ENCODE data around the gene CHI3L1. TPM values are rescaled to one million over a fixed set of nuclear protein-coding genes. Genes with fewer than 3 reads are reported as not detected.

Gene CHI3L1
- total RNA-seq, 1 donor from 2014 or later = 0.20 TPM

DNA sequence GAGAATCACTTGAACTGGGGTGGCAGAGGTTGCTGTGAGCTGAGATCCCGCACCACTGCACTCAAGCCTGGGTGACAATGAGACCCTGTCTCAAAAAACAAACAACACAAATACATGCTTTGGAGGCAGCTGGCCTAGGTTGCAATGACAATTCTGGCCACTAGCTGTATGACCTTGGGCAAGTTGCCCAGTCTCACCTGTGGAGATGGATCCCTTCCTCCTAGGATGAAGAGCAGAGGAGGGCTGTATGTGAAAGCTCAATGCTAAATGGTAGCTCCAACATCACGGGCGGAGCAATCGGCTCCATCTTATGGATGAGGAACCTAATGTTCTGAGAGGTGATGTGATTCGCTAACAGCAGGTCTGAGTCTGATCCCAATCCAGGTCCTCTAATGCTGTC lies 38.4 kb downstream of the CHI3L1 start:
- Histone ChIP-seq H3K4me1 (ENCODE audit: insufficient read depth, low read length) (peaks cover 28% of the 10 kb centered on the region), H3K4me3 (ENCODE audit: insufficient read depth, low read depth, low read length) (no peak overlapping the region), H3K27me3 (ENCODE audit: insufficient read depth, low read length) (no peaks in the 10 kb centered on the region), H3K9ac (ENCODE audit: low read length) (no peak overlapping the region), H3K27ac (ENCODE audit: low read depth, low read length) (no peak overlapping the region), H3K36me3 (ENCODE audit: insufficient read depth, low read length) (no peaks in the 10 kb centered on the region), H4K20me1 (ENCODE audit: insufficient read depth, low read length) (no peaks in the 10 kb centered on the region), H3K4me2 (ENCODE audit: low read length) (no peak overlapping the region), H3K9me3 (ENCODE audit: insufficient read depth, low read depth, low read length) (no peaks in the 10 kb centered on the region), H2AFZ (ENCODE audit: low read depth, low read length) (no peak overlapping the region), H3K79me2 (ENCODE audit: insufficient read depth, low read length) (no peaks in the 10 kb centered on the region)
- no peak overlapping the region for H3K27ac Mint-ChIP-seq (ENCODE audit: unreplicated experiment)
- FAIRE-seq (no peak), DNase-seq (ENCODE audit: low read depth) (no peak)
- H3K9me3 Mint-ChIP-seq (ENCODE audit: unreplicated experiment) = no peaks in the 10 kb centered on the region
- no peak overlapping the region for H3K4me3 Mint-ChIP-seq (ENCODE audit: unreplicated experiment)
- H3K36me3 Mint-ChIP-seq (ENCODE audit: low read depth, unreplicated experiment) = peaks cover 5% of the 10 kb centered on the region
- peaks cover 37% of the 10 kb centered on the region for H3K4me1 Mint-ChIP-seq (ENCODE audit: low read depth, unreplicated experiment)
- peaks cover 9% of the 10 kb centered on the region for H3K27me3 Mint-ChIP-seq (ENCODE audit: low read depth, unreplicated experiment)
- TF ChIP-seq EZH2 (IDR thresholded peaks at IDR 0.05; ENCODE audit: insufficient read depth, low read length) (no peak), CTCF (IDR thresholded peaks at IDR 0.05; ENCODE audit: insufficient read depth, low read depth, low read length) (peak; percentile 29)

DNA sequence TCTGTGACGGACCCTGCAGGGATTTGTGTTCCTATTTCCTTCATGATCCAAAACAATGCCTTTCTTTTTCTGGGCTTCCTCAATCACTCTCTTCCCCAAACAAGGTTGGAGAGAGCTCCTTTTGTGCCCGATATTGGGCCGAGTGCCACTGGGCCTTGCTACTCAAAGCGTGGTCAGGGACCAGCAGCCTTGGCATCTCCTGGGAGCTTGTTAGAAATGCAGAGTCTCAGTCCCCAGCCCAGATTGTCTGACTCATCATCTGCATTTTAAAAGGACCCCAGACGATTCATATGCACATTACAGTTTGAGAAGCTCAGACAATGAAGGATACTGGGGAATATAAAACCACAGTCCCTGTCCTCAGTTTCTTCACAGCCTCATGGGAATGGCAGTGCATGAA lies 39.1 kb downstream of the CHI3L1 start:
- FAIRE-seq (no peak), DNase-seq (ENCODE audit: low read depth) (no peak)
- no peaks in the 10 kb centered on the region for H3K36me3 ChIP-seq (ENCODE audit: insufficient read depth, low read length)
- peaks cover 30% of the 10 kb centered on the region for H3K4me1 Mint-ChIP-seq (ENCODE audit: low read depth, unreplicated experiment)
- H3K27ac ChIP-seq (ENCODE audit: low read depth, low read length) = no peak overlapping the region
- TF ChIP-seq EZH2 (IDR thresholded peaks at IDR 0.05; ENCODE audit: insufficient read depth, low read length) = no peak
- no peak for TF ChIP-seq CTCF (IDR thresholded peaks at IDR 0.05; ENCODE audit: insufficient read depth, low read depth, low read length)
- H3K9me3 ChIP-seq (ENCODE audit: insufficient read depth, low read depth, low read length) = no peaks in the 10 kb centered on the region
- H3K27ac Mint-ChIP-seq (ENCODE audit: unreplicated experiment) = no peak overlapping the region
- no peak overlapping the region for H3K4me3 ChIP-seq (ENCODE audit: insufficient read depth, low read depth, low read length)
- no peak overlapping the region for H2AFZ ChIP-seq (ENCODE audit: low read depth, low read length)
- no peaks in the 10 kb centered on the region for H4K20me1 ChIP-seq (ENCODE audit: insufficient read depth, low read length)
- H3K4me2 ChIP-seq (ENCODE audit: low read length) = no peak overlapping the region
- no peaks in the 10 kb centered on the region for H3K27me3 ChIP-seq (ENCODE audit: insufficient read depth, low read length)
- H3K27me3 Mint-ChIP-seq (ENCODE audit: low read depth, unreplicated experiment) = peaks cover 9% of the 10 kb centered on the region
- no peak overlapping the region for H3K9ac ChIP-seq (ENCODE audit: low read length)
- peaks cover 20% of the 10 kb centered on the region for H3K4me1 ChIP-seq (ENCODE audit: insufficient read depth, low read length)
- H3K79me2 ChIP-seq (ENCODE audit: insufficient read depth, low read length) = no peaks in the 10 kb centered on the region
- no peaks in the 10 kb centered on the region for H3K9me3 Mint-ChIP-seq (ENCODE audit: unreplicated experiment)
- H3K4me3 Mint-ChIP-seq (ENCODE audit: unreplicated experiment) = no peak overlapping the region
- H3K36me3 Mint-ChIP-seq (ENCODE audit: low read depth, unreplicated experiment) = peaks cover 7% of the 10 kb centered on the region

- Histone ChIP-seq H3K27ac (ENCODE audit: low read depth, low read length) (no peak overlapping the region), H3K4me1 (ENCODE audit: insufficient read depth, low read length) (peaks cover 14% of the 10 kb centered on the region), H3K36me3 (ENCODE audit: insufficient read depth, low read length) (no peaks in the 10 kb centered on the region), H2AFZ (ENCODE audit: low read depth, low read length) (no peak overlapping the region), H3K4me3 (ENCODE audit: insufficient read depth, low read depth, low read length) (no peak overlapping the region), H3K27me3 (ENCODE audit: insufficient read depth, low read length) (no peaks in the 10 kb centered on the region), H3K9me3 (ENCODE audit: insufficient read depth, low read depth, low read length) (no peaks in the 10 kb centered on the region), H3K9ac (ENCODE audit: low read length) (no peak overlapping the region), H3K79me2 (ENCODE audit: insufficient read depth, low read length) (no peaks in the 10 kb centered on the region), H3K4me2 (ENCODE audit: low read length) (no peak overlapping the region), H4K20me1 (ENCODE audit: insufficient read depth, low read length) (no peaks in the 10 kb centered on the region)
- Mint-ChIP-seq H3K9me3 (ENCODE audit: unreplicated experiment) (no peaks in the 10 kb centered on the region), H3K36me3 (ENCODE audit: low read depth, unreplicated experiment) (peaks cover 7% of the 10 kb centered on the region), H3K27ac (ENCODE audit: unreplicated experiment) (no peak overlapping the region), H3K27me3 (ENCODE audit: low read depth, unreplicated experiment) (peaks cover 9% of the 10 kb centered on the region), H3K4me1 (ENCODE audit: low read depth, unreplicated experiment) (peaks cover 26% of the 10 kb centered on the region), H3K4me3 (ENCODE audit: unreplicated experiment) (no peak overlapping the region)
- FAIRE-seq = no peak
- DNase-seq (ENCODE audit: low read depth) = no peak
- no peak for TF ChIP-seq CTCF (IDR thresholded peaks at IDR 0.05; ENCODE audit: insufficient read depth, low read depth, low read length)
- TF ChIP-seq EZH2 (IDR thresholded peaks at IDR 0.05; ENCODE audit: insufficient read depth, low read length) = no peak
These were observed 40.0 kb downstream of the CHI3L1 start for GRCh38 chr1:203146537-203146936.
